Measurements from ENCODE around the gene BCAS3.
"Not testable (repeated sequence)": the region's sequence is repeated elsewhere in the genome, so short reads cannot be mapped to it uniquely, and the experiment has no call there.

The BCAS3 gene

DNA sequence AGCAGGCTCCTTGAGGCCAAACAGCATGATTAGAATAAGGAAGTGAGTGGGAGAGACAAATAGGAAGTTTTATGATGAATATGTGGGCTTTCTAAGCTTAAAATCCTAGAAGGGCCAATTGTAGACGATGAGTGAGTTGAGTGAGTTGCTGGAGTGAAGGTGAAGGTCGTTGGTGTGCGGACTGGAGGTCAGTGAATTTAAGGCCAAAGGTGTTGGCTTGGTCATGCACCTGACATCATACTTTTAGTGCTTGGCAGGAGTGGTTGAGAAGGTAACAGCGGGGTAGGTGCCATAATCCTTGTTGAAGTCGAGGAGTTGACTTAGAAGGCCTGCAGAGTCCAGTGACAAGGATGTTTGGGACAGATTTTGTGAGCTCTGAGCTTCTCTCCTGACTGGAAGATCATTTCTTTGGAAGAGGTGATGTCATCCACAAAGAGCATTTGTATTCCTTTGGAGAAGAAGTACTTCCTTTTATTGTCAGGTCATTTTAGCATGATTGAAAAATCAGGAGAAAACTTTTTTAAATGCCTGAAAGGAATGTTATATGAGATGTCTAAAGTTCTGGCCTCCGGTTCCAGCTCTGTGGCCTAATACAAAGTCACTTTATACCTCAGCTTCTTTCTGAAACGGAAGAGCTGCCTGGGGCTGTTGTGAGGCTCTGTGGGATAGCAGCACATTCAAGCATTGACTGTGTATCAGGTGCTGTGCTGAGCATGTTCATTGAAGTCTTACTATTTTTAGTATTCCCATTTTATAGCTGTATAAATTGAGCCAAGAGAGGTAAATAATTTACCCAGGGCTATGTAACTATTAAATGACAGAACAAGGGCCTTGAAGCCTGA is 668.4 kb downstream of the BCAS3 start:
- Histone ChIP-seq H3K9me3 (no peaks in the 10 kb centered on the region), H3K9ac (no peak overlapping the region), H3K4me3 (no peak overlapping the region), H3K27ac (no peak overlapping the region), H3K4me1 (no peaks in the 10 kb centered on the region), H3K36me3 (no peaks in the 10 kb centered on the region), H3K4me2 (no peak overlapping the region), H3K27me3 (no peaks in the 10 kb centered on the region), H4K20me1 (no peaks in the 10 kb centered on the region)
- no peak for TF ChIP-seq Cebpa-rat (IDR thresholded peaks at IDR 0.05)

- Histone ChIP-seq H3K9me3 (no peaks in the 10 kb centered on the region), H3K4me1 (peaks cover 13% of the 10 kb centered on the region), H3K27ac (no peak overlapping the region), H3K4me3 (no peak overlapping the region), H3K4me2 (no peak overlapping the region), H4K20me1 (no peaks in the 10 kb centered on the region), H3K9ac (no peak overlapping the region), H3K27me3 (no peaks in the 10 kb centered on the region), H3K36me3 (no peaks in the 10 kb centered on the region)
- no peak for TF ChIP-seq Cebpa-rat (IDR thresholded peaks at IDR 0.05)
Observed at GRCh38 chr17:61349350-61349749, 671.7 kb downstream of the BCAS3 start.

DNA sequence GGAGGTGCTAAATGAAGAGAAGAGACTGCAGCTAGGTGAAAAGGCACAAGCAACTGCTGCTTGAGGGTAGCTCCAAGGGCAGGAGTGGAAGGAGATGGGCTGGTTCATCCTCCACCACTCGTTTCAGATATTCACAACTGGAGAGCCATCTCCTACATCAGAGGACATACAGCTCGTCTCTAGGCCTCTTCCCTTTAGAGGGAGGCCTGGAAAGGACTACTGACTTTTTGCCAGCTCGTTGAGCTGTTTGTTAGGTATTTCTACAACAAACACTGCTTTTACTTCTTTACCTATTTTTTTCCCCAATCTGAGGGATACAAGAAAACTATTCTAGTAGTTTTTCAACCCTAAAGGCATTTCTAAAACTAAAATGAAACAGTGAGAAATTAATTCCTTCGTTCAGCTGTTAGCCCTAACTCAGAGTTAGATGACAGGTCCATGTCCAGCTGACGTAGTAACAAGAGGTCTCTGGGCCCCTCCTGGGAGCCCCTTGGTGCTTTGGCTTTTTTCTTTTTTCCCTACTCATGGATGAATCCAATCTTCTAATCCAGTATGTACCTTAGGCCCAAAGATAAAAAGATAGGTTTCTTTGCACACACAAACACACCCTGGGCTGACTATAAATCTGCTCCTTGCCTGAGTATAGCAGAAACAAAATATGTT is 674.2 kb downstream of the BCAS3 start:
- TF ChIP-seq Cebpa-rat (IDR thresholded peaks at IDR 0.05) = no peak
- Histone ChIP-seq H3K4me2 (no peak overlapping the region), H3K27ac (no peak overlapping the region), H4K20me1 (no peaks in the 10 kb centered on the region), H3K4me1 (peaks cover 13% of the 10 kb centered on the region), H3K36me3 (no peaks in the 10 kb centered on the region), H3K9me3 (no peaks in the 10 kb centered on the region), H3K27me3 (no peaks in the 10 kb centered on the region), H3K4me3 (no peak overlapping the region), H3K9ac (no peak overlapping the region)

GRCh38 chr17:61352408-61352770 is 674.7 kb downstream of the BCAS3 start:
- no peak overlapping the region for H3K9ac ChIP-seq
- no peaks in the 10 kb centered on the region for H3K9me3 ChIP-seq
- no peak overlapping the region for H3K27ac ChIP-seq
- no peak overlapping the region for H3K4me3 ChIP-seq
- TF ChIP-seq Cebpa-rat (IDR thresholded peaks at IDR 0.05) = no peak
- H3K4me1 ChIP-seq = peaks cover 13% of the 10 kb centered on the region
- H3K4me2 ChIP-seq = peak overlapping the region; percentile 64; the same call in 1 of the 2 replicates
- no peaks in the 10 kb centered on the region for H3K36me3 ChIP-seq
- no peaks in the 10 kb centered on the region for H4K20me1 ChIP-seq
- no peaks in the 10 kb centered on the region for H3K27me3 ChIP-seq

DNA sequence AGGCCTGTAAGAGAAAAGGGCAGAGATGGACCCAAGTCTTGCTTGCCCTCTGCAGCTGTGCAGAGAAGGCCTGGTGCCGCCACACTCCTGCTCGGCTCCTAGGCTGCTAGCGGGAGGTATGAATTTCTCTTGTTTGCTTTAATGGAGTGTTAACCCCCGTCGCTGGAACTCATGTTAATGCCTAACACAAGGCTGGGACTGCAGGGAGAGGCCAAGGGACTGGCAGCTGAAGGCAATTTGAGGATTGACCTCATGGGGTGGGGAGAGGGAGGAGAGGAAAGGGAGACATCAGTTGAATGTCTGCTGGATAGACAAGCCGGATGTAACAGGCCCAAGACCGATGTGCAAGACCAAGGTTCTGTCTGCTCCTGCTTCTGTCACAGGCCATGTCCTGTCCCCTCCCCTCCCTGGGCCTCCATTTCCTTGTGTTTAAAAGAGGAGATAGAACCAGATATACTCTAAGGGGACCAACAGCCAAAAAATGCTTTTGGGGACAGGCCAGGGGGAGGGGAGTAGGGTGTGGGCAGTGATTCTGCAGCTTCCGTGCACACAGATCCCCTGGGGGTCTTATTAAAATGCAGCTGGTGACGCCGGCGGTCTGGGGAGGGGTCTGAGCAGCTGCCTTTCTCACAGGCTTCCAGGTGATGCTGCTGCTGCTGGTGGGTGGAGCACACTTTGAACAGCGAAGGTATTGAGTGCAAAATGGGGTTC is 675.3 kb downstream of the BCAS3 start:
- Histone ChIP-seq H3K9ac (no peak overlapping the region), H3K4me1 (peaks cover 13% of the 10 kb centered on the region), H3K27me3 (no peaks in the 10 kb centered on the region), H3K4me2 (peak overlapping the region; percentile 64), H3K27ac (no peak overlapping the region), H3K36me3 (no peaks in the 10 kb centered on the region), H4K20me1 (no peaks in the 10 kb centered on the region), H3K9me3 (no peaks in the 10 kb centered on the region), H3K4me3 (no peak overlapping the region)
- TF ChIP-seq Cebpa-rat (IDR thresholded peaks at IDR 0.05) = no peak

DNA sequence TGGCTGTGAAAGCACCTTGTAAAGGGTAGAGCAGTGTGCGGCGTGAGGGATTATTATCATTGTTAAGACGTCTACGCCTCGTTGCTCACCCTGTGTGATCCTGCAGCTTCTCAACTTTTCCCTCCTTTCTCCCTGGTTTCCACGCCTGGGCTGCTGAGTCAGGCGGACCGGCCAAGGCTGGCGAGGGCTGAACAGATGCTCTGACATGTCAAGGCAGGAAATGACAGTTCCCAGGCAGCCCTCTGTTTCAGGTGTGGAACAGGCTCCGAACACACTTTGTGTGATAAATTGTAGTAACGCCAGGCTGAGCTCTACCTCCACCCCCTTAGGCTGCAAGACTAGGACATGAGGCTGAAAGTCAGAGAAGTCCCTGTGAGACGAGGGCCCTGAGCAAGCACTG is 676.0 kb downstream of the BCAS3 start:
- Histone ChIP-seq H3K4me1 (peaks cover 13% of the 10 kb centered on the region), H3K9ac (no peak overlapping the region), H3K27me3 (no peaks in the 10 kb centered on the region), H3K27ac (no peak overlapping the region), H3K4me2 (peak overlapping the region; percentile 64), H3K4me3 (no peak overlapping the region), H4K20me1 (no peaks in the 10 kb centered on the region), H3K9me3 (no peaks in the 10 kb centered on the region), H3K36me3 (no peaks in the 10 kb centered on the region)
- TF ChIP-seq Cebpa-rat (IDR thresholded peaks at IDR 0.05) = no peak

DNA sequence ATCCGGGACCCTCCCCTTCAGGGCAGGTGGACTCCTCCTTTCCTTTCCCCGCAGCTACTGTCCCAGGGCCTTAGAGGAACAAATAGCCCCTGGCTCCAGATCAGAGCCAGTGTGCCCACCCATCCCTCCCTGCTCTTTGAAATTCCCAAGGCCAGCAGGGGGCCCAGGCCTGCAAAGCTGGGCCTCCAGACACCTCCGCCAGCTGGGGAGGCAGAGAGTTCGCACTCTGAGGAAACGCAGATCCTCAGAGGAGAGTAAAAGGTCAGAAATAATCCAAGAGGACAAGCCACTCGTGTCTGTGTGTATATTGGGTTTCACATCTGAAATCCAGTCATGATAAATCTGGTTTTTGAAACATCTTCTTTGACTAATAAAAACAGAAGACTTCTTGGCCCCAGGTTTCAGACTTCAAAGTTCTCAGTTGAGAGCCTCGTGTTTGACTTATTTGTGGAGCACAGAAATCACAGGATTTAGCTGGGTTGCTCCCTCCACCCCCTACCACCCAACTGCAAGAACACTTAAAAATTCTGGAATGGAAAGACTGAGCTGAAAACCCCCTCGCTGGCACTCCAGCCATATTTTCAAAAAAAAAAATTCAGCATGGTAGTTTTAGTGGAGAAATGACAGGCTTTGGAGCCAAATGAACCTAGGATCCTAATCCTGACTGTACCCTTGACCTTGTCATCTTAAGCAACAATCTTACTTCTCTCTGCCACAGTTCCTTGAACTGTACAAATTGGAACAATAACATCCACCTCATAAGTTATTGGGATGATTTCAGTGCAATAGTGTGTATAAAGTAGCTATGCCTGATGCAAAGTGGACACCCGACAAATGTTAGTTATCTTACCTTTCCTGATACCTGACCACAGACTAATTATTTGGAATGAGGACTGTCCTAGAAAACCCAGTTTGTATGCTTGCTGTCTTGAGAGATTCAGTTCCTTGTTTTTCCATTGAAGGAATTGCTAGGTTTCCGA is 677.5 kb downstream of the BCAS3 start:
- H4K20me1 ChIP-seq = no peaks in the 10 kb centered on the region
- no peaks in the 10 kb centered on the region for H3K9me3 ChIP-seq
- H3K36me3 ChIP-seq = no peaks in the 10 kb centered on the region
- H3K4me2 ChIP-seq = no peak overlapping the region
- no peak overlapping the region for H3K9ac ChIP-seq
- TF ChIP-seq Cebpa-rat (IDR thresholded peaks at IDR 0.05) = no peak
- no peak overlapping the region for H3K4me3 ChIP-seq
- no peak overlapping the region for H3K27ac ChIP-seq
- H3K27me3 ChIP-seq = no peaks in the 10 kb centered on the region
- H3K4me1 ChIP-seq = peaks cover 13% of the 10 kb centered on the region

DNA sequence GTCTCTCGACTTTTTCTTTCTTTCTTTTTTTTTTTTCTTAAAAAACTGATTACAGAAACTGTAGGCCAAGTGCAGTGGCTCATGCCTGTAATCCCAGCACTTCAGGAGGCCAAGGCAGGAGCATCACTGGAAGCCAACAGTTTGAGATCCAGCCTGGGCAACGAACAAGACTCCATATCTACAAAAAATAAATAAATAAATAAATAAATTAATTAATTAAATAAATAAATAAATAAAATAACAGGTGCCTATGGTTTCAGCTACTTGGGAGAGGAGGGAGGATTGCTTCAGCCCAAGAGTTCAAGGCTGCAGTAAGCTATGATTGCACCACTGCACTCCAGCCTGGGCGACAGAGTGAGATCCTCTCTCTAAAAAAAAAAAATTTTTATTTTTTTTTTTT is 679.4 kb downstream of the BCAS3 start:
- not testable (repeated sequence) for H3K4me3 ChIP-seq, H3K9ac ChIP-seq, H3K27me3 ChIP-seq, H3K9me3 ChIP-seq, H3K36me3 ChIP-seq, H4K20me1 ChIP-seq, H3K4me2 ChIP-seq, H3K27ac ChIP-seq
- peaks cover 13% of the 10 kb centered on the region for H3K4me1 ChIP-seq

- not testable (repeated sequence) for H4K20me1 ChIP-seq, H3K27me3 ChIP-seq, H3K27ac ChIP-seq, H3K9me3 ChIP-seq, H3K9ac ChIP-seq, H3K4me3 ChIP-seq, H3K36me3 ChIP-seq, H3K4me1 ChIP-seq, H3K4me2 ChIP-seq
Observed at GRCh38 chr17:61359513-61359912, 681.9 kb downstream of the BCAS3 start.

All from BLaER1 (cell line).